Upper lobe of right lung (tissue), 1 donor: ENCODE data around the gene SEMA3B. TPM values are rescaled to one million over a fixed set of nuclear protein-coding genes. Genes with fewer than 3 reads are reported as not detected.

Experiments
- ATAC-seq: fragments of 200-7000 bp; cut with Tn5 transposase; one replicate; pipeline ENCODE4 v1.9.1; 2020; ENCODE audit warnings: mild to moderate bottlenecking, moderate library complexity
- DNase-seq: peaks from one replicate; pipeline ENCODE4 v3.0.0-alpha.2; 2020
- H3K27ac ChIP-seq: fragments of 200-600 bp; one replicate; pipeline ENCODE4 v1.8.0; 2022
- H3K27me3 ChIP-seq: fragments of 200-600 bp; one replicate; pipeline ENCODE4 v1.8.0; 2022; ENCODE audit warnings: mild to moderate bottlenecking
- H3K36me3 ChIP-seq: fragments of 200-600 bp; one replicate; pipeline ENCODE4 v1.8.0; 2022
- H3K4me1 ChIP-seq: fragments of 200-600 bp; one replicate; pipeline ENCODE4 v1.8.0; 2022
- H3K4me3 ChIP-seq: fragments of 200-600 bp; one replicate; pipeline ENCODE4 v1.8.0; 2022; ENCODE audit warnings: mild to moderate bottlenecking
- H3K9me3 ChIP-seq: fragments of 200-600 bp; one replicate; pipeline ENCODE4 v1.8.0; 2022
- intact Hi-C: fragments of 100-400 bp; cut with DNase I; formaldehyde crosslinking; loops from one replicate; pipeline ENCODE4 v1.11.0; 2022
- total RNA-seq: library from RNA; stranded (reverse); fragmentation: NEBNext Ultra II Directional; extraction: Animal tissue kit (Norgen Biotek cat#: 25700); gene quantifications from one replicate; pipeline ENCODE4 v1.2.1, GENCODE V29; 2021
- TF ChIP-seq, protein P1 (sequence below): fragments of 200-600 bp; IDR thresholded peaks from one replicate; pipeline ENCODE4 v1.8.0; 2022; ENCODE audit warnings: antibody characterized with exemption
- donor health status: DM: no; HTN: yes; CAD: no; lungs with severe emphysema.

The SEMA3B gene
- total RNA-seq, 1 donor from 2014 or later, result 120 TPM

- peak overlapping the region; percentile 3 for H3K4me3 ChIP-seq
- H3K4me1 ChIP-seq, result peaks cover 62% of the 10 kb centered on the region
- no peak for ATAC-seq
- no peaks in the 10 kb centered on the region for H3K9me3 ChIP-seq
- no peaks in the 10 kb centered on the region for H3K27me3 ChIP-seq
- TF ChIP-seq, protein P1, sequence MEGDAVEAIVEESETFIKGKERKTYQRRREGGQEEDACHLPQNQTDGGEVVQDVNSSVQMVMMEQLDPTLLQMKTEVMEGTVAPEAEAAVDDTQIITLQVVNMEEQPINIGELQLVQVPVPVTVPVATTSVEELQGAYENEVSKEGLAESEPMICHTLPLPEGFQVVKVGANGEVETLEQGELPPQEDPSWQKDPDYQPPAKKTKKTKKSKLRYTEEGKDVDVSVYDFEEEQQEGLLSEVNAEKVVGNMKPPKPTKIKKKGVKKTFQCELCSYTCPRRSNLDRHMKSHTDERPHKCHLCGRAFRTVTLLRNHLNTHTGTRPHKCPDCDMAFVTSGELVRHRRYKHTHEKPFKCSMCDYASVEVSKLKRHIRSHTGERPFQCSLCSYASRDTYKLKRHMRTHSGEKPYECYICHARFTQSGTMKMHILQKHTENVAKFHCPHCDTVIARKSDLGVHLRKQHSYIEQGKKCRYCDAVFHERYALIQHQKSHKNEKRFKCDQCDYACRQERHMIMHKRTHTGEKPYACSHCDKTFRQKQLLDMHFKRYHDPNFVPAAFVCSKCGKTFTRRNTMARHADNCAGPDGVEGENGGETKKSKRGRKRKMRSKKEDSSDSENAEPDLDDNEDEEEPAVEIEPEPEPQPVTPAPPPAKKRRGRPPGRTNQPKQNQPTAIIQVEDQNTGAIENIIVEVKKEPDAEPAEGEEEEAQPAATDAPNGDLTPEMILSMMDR, result no peak
- no peak for DNase-seq
- no peaks in the 10 kb centered on the region for H3K36me3 ChIP-seq
- intact Hi-C loops, result no loop called here
- H3K27ac ChIP-seq, result peak overlapping the region; percentile 90
These were observed 3.9 kb upstream of the SEMA3B start for GRCh38 chr3:50264964-50265485.

GRCh38 chr3:50265571-50265970 lies 3.4 kb upstream of the SEMA3B start:
- DNase-seq, result no peak
- intact Hi-C loops, result no loop called here
- H3K27ac ChIP-seq, result peak overlapping the region; percentile 90
- H3K4me1 ChIP-seq, result peaks cover 58% of the 10 kb centered on the region
- H3K36me3 ChIP-seq, result no peaks in the 10 kb centered on the region
- no peaks in the 10 kb centered on the region for H3K27me3 ChIP-seq
- TF ChIP-seq, protein P1, result no peak
- ATAC-seq, result no peak
- no peaks in the 10 kb centered on the region for H3K9me3 ChIP-seq
- H3K4me3 ChIP-seq, result peak overlapping the region; percentile 3

- DNase-seq (no peak), ATAC-seq (no peak)
- no peaks in the 10 kb centered on the region for H3K36me3 ChIP-seq
- TF ChIP-seq, protein P1, result no peak
- peak overlapping the region; percentile 90 for H3K27ac ChIP-seq
- H3K9me3 ChIP-seq, result no peaks in the 10 kb centered on the region
- peak overlapping the region; percentile 55 for H3K4me3 ChIP-seq
- intact Hi-C loops, result no loop called here
- peaks cover 54% of the 10 kb centered on the region for H3K4me1 ChIP-seq
- H3K27me3 ChIP-seq, result no peaks in the 10 kb centered on the region
These were observed 2.9 kb upstream of the SEMA3B start for GRCh38 chr3:50266017-50266416.

GRCh38 chr3:50266836-50267235 lies 2.1 kb upstream of the SEMA3B start:
- Histone ChIP-seq H3K36me3 (no peaks in the 10 kb centered on the region), H3K27me3 (no peaks in the 10 kb centered on the region), H3K4me3 (peak overlapping the region; percentile 55), H3K4me1 (peaks cover 46% of the 10 kb centered on the region), H3K9me3 (no peaks in the 10 kb centered on the region), H3K27ac (peak overlapping the region; percentile 90)
- ATAC-seq (no peak), DNase-seq (no peak)
- TF ChIP-seq, protein P1, result no peak
- intact Hi-C loops, result no loop called here

DNA sequence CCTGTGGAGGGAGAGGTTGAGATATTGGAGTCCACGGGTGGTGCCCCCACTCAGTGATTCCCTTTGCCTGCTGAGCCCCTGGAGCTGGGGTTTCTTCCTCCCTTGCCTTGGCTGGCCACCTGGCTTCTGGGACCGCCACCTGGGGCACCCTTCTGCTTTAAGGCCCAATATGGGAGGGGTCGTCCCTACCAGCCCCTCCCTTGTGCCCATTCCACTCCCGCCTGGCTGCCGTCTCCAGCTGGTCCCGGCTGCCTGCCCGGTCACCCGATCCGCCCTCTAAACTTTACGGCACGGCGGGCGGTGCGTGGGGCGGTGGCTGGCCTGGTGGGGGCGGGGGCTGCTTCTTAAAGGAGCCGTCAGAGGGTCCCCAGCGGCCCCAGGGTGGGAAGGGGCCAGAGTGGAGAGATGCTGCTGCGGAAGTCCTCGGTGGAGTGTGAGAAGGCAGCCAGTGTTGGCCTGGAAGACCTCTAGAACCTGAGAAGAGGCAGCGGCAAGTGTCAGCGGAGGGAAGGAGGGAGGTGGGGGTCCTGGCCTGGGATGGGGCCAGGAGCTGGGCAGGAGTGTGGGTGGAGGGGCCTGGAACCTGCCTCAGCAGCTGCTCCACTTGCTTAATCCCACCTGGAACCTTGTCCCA lies 1.6 kb upstream of the SEMA3B start:
- peak; percentile 86 for DNase-seq
- ATAC-seq, result peak; percentile 45
- TF ChIP-seq, protein P1, result no peak
- intact Hi-C loops, result no loop called here
- Histone ChIP-seq H3K27ac (peak overlapping the region; percentile 90), H3K9me3 (no peaks in the 10 kb centered on the region), H3K4me1 (peaks cover 46% of the 10 kb centered on the region), H3K27me3 (no peaks in the 10 kb centered on the region), H3K4me3 (peak overlapping the region; percentile 55), H3K36me3 (no peaks in the 10 kb centered on the region)
